ENCODE data around the gene ACKR2. TPM values are rescaled to one million over a fixed set of nuclear protein-coding genes. Genes with fewer than 3 reads are reported as not detected.

Gene ACKR2
- total and polyA plus RNA-seq, 2 experiments from 2014 or later: 1.7 to 3.9 TPM

GRCh38 chr3:42820746-42821051, 11.5 kb downstream of the ACKR2 start:
- H3K36me3 ChIP-seq (replicated peaks; ENCODE audit: insufficient read depth, low read depth): no peaks in the 10 kb centered on the region
- H3K27ac ChIP-seq: no peak overlapping the region
- 96% methylated on average over 6 of the region's 6 CpGs for WGBS (ENCODE audit: low lambda C conversion rate, missing lambda C conversion rate)
- no peaks in the 10 kb centered on the region for H3K27me3 ChIP-seq
- no peaks in the 10 kb centered on the region for H3K9me2 ChIP-seq (replicated peaks; ENCODE audit: insufficient read depth)
- no peaks in the 10 kb centered on the region for H4K20me1 ChIP-seq (ENCODE audit: insufficient read depth, poor library complexity, severe bottlenecking)
- no peaks in the 10 kb centered on the region for H3K79me2 ChIP-seq
- peaks cover 5% of the 10 kb centered on the region for H3K4me1 ChIP-seq (ENCODE audit: insufficient read depth)
- no peak overlapping the region for H2AFZ ChIP-seq
- no peak for TF ChIP-seq EZH2 (IDR thresholded peaks at IDR 0.05; ENCODE audit: borderline replicate concordance)
- no peak for TF ChIP-seq EZH2phosphoT487 (IDR thresholded peaks at IDR 0.05; ENCODE audit: low read depth, severe bottlenecking, unreplicated experiment)
- TF ChIP-seq, protein P1, sequence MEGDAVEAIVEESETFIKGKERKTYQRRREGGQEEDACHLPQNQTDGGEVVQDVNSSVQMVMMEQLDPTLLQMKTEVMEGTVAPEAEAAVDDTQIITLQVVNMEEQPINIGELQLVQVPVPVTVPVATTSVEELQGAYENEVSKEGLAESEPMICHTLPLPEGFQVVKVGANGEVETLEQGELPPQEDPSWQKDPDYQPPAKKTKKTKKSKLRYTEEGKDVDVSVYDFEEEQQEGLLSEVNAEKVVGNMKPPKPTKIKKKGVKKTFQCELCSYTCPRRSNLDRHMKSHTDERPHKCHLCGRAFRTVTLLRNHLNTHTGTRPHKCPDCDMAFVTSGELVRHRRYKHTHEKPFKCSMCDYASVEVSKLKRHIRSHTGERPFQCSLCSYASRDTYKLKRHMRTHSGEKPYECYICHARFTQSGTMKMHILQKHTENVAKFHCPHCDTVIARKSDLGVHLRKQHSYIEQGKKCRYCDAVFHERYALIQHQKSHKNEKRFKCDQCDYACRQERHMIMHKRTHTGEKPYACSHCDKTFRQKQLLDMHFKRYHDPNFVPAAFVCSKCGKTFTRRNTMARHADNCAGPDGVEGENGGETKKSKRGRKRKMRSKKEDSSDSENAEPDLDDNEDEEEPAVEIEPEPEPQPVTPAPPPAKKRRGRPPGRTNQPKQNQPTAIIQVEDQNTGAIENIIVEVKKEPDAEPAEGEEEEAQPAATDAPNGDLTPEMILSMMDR (IDR thresholded peaks at IDR 0.05; ENCODE audit: poor library complexity): no peak
- H3K4me2 ChIP-seq: no peak overlapping the region
- DNase-seq (ENCODE audit: low spot score): no peak
- no peak overlapping the region for H3K4me3 ChIP-seq
- no peaks in the 10 kb centered on the region for H3K9me3 ChIP-seq (ENCODE audit: low read depth)

- no peak overlapping the region for H3K4me3 ChIP-seq
- H3K9me3 ChIP-seq (ENCODE audit: low read depth): no peaks in the 10 kb centered on the region
- no peak overlapping the region for H3K4me2 ChIP-seq
- H2AFZ ChIP-seq: no peak overlapping the region
- no peaks in the 10 kb centered on the region for H3K9me2 ChIP-seq (replicated peaks; ENCODE audit: insufficient read depth)
- peak overlapping the region; percentile 10 for H3K27ac ChIP-seq
- DNase-seq (ENCODE audit: low spot score): no peak
- WGBS (ENCODE audit: low lambda C conversion rate, missing lambda C conversion rate): 82% methylated on average over 3 of the region's 3 CpGs
- no peaks in the 10 kb centered on the region for H4K20me1 ChIP-seq (ENCODE audit: insufficient read depth, poor library complexity, severe bottlenecking)
- no peaks in the 10 kb centered on the region for H3K79me2 ChIP-seq
- TF ChIP-seq, protein P1 (IDR thresholded peaks at IDR 0.05; ENCODE audit: poor library complexity): no peak
- no peak for TF ChIP-seq EZH2phosphoT487 (IDR thresholded peaks at IDR 0.05; ENCODE audit: low read depth, severe bottlenecking, unreplicated experiment)
- peaks cover 10% of the 10 kb centered on the region for H3K4me1 ChIP-seq (ENCODE audit: insufficient read depth)
- no peaks in the 10 kb centered on the region for H3K36me3 ChIP-seq (replicated peaks; ENCODE audit: insufficient read depth, low read depth)
- H3K27me3 ChIP-seq: no peaks in the 10 kb centered on the region
Measured at GRCh38 chr3:42822828-42823227, 13.6 kb downstream of the ACKR2 start.

DNA sequence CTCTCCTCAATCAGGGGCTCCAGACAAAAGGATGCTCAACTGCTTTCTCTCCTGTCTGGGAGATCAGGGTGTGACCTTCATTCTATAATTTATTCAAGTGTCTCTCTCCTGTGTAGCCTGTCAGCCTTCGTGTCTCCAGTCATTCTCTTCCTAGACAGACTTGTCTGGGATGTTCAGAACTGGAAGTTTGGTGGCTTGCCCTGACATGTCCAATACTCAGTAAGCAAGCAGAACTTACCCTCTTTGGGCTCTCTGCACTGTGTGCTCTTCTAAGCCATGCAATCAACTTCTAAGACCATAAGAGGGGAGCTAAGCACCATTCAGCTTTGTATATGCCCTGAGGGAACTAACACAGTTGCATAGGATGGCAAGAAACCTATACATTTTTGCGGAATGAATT, 14.1 kb downstream of the ACKR2 start:
- TF ChIP-seq EZH2 (IDR thresholded peaks at IDR 0.05; ENCODE audit: borderline replicate concordance) (no peak), EZH2phosphoT487 (IDR thresholded peaks at IDR 0.05; ENCODE audit: low read depth, severe bottlenecking, unreplicated experiment) (no peak)
- TF ChIP-seq, protein P1 (IDR thresholded peaks at IDR 0.05; ENCODE audit: poor library complexity): no peak
- Histone ChIP-seq H3K27me3 (no peaks in the 10 kb centered on the region), H3K36me3 (replicated peaks; ENCODE audit: insufficient read depth, low read depth) (no peaks in the 10 kb centered on the region), H3K27ac (peak overlapping the region; percentile 10), H3K9me3 (ENCODE audit: low read depth) (no peaks in the 10 kb centered on the region), H2AFZ (no peak overlapping the region), H3K4me3 (no peak overlapping the region), H3K4me2 (no peak overlapping the region), H4K20me1 (ENCODE audit: insufficient read depth, poor library complexity, severe bottlenecking) (no peaks in the 10 kb centered on the region), H3K9me2 (replicated peaks; ENCODE audit: insufficient read depth) (no peaks in the 10 kb centered on the region), H3K79me2 (no peaks in the 10 kb centered on the region), H3K4me1 (ENCODE audit: insufficient read depth) (peaks cover 12% of the 10 kb centered on the region)
- no peak for DNase-seq (ENCODE audit: low spot score)
- WGBS (ENCODE audit: low lambda C conversion rate, missing lambda C conversion rate): 65% methylated on average over 2 of the region's 2 CpGs

DNA sequence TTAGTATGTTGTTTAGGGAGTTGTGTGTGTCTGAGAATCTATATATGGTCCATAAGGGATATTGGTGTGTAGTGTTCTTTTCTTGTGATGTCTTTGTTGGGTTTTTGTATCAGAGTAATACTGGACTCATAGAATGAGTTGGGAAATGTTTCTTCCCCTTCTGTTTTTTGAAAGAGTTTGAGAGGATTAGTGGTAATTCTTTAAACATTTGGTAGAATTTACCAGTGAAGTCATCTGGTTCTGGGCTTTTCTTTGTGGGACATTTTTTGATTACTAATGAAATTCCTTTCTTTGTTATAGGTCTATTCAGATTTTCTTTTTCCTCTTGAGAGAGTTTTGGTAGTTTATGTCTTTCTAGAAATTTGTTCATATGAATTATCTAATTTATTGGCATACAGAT, 16.9 kb downstream of the ACKR2 start:
- TF ChIP-seq EZH2phosphoT487 (IDR thresholded peaks at IDR 0.05; ENCODE audit: low read depth, severe bottlenecking, unreplicated experiment): no peak
- TF ChIP-seq, protein P1 (IDR thresholded peaks at IDR 0.05; ENCODE audit: poor library complexity): no peak
- TF ChIP-seq EZH2 (IDR thresholded peaks at IDR 0.05; ENCODE audit: borderline replicate concordance): no peak
- Histone ChIP-seq H3K27me3 (no peaks in the 10 kb centered on the region), H3K4me2 (no peak overlapping the region), H3K4me3 (no peak overlapping the region), H4K20me1 (ENCODE audit: insufficient read depth, poor library complexity, severe bottlenecking) (no peaks in the 10 kb centered on the region), H3K9me2 (replicated peaks; ENCODE audit: insufficient read depth) (no peaks in the 10 kb centered on the region), H3K9me3 (ENCODE audit: low read depth) (no peaks in the 10 kb centered on the region), H3K36me3 (replicated peaks; ENCODE audit: insufficient read depth, low read depth) (no peaks in the 10 kb centered on the region), H3K27ac (no peak overlapping the region), H3K4me1 (ENCODE audit: insufficient read depth) (peaks cover 22% of the 10 kb centered on the region), H2AFZ (no peak overlapping the region), H3K79me2 (no peaks in the 10 kb centered on the region)
- no peak for DNase-seq (ENCODE audit: low spot score)

All from hepatocyte (in vitro differentiated cells).